Activated CD4-positive, alpha-beta T cell treated with anti-CD3 and anti-CD28 coated beads for 4 hours (primary cell): ENCODE results near the gene CTSK.
"Not testable (repeated sequence)": the region's sequence is repeated elsewhere in the genome, so short reads cannot be mapped to it uniquely, and the experiment has no call there.

Experiments used
- DNase-seq, 2 donors: peaks; one replicate each; pipeline ENCODE4 v3.0.0-alpha.2; 2020

CTSK gene

DNA sequence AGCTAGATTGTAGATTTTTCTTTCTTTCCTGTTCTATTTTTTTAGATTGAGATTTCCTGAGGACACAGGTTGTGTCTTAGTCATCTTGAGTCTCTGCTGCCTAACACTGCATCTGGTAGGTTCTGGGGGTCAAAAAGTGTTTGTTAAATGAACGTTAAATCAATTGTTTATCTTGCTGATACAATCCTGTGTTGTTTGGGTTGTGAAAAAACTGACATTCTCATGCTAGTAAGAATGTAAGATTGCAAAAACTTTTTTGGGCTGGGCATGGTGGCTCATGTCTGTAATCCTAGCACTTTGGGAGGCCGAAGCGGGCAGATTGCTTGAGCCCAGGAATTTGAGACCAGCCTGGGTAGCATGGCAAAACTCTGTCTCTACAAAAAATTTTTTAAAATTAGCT, 3.4 kb downstream of the CTSK start:
- DNase-seq: no peak

DNA sequence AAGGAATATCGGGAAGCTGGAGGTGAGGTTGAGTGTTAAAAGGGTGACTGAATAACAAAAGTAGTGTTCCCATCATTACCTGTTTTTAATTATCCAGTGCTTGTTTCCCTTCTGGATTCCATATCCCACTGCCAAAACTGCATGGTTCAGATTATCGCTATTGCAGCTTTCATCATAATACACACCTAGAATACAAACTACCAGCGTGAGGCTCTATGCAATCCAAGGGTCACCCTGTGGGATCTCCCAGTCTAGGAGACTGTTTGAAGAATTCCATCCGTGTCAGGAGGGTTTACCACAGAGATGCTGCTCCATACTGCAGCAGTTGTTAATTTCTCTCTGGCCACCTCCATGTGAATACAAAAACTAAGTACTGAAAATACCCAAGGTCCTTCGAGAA, 9.0 kb downstream of the CTSK start:
- DNase-seq: no peak

DNA sequence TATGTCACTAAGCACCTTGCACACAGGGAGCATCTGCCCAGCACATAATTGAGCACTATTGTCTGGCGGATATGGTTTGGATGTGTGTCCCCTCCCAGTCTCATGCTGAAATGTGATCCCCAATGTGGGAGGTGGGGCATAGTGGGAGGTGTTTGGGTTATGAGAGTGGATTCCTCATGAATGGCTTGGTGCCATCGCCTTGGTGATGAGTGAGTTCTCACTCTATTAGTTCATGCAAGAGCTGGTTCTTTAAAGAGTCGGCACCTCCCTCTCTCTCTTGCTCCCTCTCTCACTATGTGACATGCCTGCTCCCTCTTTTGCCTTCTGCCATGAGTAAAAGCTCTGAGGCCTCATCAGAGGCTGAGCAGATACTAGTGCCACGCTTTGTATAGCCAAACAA, 9.5 kb downstream of the CTSK start:
- no peak for DNase-seq

DNA sequence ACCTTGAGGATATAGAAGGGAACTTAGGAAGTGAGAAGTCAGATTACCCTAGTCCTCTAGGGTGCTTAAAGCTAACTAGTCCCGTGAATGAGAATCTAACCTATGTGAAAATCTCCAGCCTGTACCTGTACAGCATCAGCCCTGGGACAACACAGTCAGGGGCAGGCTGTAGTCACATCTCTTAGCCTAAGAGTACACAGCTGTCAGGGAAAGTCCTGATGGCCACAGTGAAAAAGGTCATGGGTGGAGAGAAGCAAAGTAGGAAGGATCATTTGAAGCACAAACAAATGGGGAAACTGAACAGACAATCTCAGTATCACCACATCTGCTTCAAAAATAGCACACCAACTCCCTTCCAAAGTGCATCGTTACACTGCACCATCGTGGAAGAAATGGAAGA, 11.7 kb downstream of the CTSK start:
- no peak for DNase-seq

DNA sequence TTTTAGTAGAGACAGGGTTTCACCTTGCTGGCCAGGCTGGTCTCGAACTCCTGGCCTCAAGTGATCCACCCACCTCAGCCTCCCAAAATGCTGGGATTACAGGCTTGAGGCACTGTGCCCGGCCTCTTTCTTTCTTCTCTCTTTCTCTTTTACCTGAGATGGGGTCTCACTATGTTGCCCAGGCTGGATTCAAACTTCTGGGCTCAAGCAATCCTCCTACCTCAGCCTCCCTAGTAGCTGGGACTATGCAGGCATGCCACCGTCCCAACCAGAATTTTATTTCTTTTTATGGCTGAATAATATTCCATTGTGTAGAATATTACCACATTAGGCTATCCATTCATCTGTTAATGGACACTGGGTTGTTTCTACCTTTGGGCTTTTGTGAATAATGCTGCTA, 14.3 kb downstream of the CTSK start:
- DNase-seq: not testable (repeated sequence)

DNA sequence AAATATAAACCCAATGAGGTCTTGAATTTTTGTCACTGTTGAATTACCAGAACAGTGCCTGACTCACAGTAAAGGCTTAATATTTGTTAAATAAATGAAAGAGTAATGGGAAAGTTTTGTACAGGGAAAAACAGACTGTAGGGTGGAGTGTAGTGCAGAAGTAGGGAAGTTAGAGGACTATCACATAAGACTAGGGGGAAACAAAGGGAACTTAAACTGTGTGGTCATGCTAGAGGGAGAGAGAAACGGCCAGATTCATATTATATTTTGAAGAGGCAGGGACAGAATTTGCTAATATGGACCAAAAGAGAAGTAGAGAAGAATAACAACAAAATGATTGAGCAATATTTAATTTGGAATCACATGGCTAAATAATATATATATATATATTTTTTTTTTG, 14.8 kb downstream of the CTSK start:
- no peak for DNase-seq

DNA sequence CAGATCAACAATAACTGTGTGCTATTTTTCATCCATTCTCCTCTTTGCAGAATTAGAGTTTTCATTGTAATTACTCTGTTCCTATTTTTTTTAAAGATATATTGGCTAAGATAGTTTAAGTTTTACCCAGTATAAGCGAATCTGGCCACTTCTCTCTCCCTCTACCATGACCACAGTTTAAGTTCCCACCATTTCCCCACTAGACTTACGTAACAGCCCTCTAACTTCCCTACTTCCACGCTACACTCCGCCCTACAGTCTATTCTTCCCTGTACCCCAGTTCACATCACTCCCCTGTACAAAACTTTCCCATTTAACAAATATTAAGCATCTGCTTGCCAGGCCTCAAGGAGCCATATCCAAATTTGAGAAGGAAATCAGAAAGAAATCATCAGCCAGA, 16.5 kb downstream of the CTSK start:
- no peak for DNase-seq

DNA sequence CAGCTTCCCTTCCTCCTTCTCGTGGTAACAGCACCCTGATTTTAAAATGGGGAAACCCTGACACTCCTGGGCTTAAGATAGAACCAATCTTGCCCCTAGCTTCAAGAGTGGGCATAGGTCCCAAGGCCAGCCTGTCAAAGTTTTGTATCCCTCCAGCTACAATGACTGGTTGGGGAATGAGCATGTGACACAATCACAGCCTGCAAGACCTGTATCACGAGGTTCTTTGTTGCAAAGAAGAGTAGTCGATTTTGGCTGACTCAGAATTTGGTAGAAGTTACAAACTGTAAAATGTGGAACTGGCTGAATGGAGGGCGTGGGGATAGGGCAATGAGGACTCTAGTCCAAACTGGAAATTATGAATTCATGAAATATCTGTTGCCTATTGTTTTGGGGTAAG, 18.7 kb downstream of the CTSK start:
- no peak for DNase-seq

DNA sequence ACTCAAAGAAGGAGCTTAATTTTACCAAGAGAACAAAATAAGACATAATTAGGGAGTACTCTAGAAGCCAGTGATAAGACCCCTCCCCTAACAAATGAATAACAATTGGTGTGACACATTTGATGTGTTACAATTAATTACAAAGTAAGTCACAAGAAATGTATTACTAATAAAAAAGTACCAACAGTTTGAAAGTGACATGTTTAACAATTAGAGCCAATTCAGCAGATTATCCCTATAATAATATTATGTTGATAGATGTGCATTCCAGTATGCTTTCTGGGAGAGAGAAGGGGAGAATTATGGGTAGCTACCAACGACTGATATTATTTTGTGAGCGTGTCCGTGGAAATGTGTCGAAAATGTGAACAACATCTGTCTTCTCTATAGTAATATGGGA, 19.1 kb downstream of the CTSK start:
- no peak for DNase-seq

DNA sequence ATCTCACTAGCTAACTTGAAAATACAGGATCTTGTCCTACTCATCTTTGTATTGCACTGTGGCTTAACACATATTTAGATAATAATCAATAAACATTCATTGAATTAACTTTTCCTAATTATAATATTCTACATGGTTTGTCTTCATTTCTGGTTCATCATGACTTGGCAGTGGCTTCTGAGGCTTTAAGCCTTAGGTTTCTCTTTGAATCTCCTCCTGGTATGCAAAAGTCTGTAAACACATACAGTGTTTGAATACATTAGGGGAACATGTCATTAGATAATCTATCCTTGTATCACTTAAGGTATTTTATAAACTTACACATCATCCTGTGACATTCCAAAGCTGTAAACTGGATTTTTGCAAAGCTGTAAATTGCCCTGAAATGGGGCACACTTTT, 20.6 kb downstream of the CTSK start:
- no peak for DNase-seq

DNA sequence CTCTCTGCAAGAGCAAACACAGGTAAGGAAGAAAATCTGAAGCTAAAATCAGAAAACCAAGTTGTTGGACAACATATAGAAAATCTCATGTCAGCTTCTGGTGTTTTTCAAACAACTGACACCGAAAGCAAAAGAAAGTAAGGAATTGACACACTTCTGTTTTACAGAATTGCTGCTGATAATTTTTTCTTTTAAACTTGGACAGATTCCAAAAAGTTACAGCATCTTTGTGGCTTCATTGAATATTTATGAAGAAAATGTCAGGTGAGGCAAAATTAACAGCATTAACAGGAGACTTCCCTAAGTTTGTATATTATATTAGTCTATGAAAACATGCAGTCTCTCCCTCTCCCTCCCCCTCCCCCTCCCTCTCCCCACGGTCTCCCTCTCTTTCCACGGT, 27.6 kb downstream of the CTSK start:
- no peak for DNase-seq

DNA sequence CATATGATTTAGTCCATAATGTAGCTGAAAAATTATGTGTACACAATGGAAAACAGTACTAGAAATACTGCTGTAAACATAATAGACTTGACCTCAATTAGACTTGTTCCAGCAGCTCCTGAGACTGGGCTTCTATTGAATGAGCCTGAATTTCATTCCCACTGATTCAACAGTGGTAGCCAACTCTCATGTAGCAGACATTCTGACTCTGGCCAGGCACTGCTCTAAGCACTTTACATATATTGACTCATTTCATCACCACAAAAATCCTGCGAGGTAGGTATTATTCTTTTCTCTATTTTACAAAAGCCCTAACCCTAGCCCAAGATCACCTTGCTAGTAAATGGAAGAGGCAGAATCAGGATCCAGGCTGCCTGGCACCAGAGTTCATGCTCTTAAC, 29.7 kb downstream of the CTSK start:
- no peak for DNase-seq

DNA sequence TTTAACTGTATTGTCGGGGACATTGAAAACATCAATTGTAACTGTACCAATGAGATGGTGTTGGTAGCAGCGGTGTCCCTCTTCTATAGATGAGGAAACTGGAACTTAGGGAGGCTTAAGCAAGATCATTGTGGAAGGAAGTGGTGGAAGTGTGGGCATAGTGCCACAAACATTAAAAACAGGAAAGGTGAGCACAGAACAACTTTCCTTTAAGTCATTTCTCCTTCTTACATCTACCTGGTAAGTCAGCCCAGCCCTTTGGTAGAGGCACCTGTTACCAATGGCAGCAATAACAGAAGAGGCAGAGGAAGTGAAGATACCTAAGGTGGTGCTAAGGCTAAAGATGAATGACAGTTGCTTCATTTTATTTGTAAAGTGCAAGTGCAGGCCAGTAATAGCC, 30.5 kb downstream of the CTSK start:
- no peak for DNase-seq

DNA sequence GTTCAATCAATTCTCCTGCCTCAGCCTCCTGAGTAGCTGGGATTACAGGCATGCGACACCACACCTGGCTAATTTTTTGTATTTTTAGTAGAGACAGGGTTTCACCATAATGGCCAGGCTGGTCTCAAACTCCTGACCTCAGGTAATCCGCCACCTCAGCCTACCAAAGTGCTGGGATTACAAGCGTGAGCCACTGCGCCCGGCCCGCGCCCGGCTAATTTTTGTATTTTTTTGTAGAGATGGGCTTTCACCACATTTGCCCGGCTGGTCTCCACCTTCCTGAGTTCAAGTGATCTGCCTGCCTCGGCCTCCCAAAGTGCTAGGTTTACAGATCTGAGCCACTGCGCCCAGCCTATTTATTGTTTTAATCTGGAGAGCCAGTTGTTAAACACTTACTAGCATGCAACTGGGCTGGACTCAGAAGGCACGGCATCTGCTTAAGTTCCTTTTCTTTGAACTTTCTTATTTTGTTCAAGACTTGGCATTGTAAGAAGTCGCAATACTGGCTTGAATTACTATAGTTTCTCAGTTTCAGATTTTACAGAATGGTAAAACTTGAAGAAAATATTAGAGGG, 32.0 kb downstream of the CTSK start:
- not testable (repeated sequence) for DNase-seq

DNA sequence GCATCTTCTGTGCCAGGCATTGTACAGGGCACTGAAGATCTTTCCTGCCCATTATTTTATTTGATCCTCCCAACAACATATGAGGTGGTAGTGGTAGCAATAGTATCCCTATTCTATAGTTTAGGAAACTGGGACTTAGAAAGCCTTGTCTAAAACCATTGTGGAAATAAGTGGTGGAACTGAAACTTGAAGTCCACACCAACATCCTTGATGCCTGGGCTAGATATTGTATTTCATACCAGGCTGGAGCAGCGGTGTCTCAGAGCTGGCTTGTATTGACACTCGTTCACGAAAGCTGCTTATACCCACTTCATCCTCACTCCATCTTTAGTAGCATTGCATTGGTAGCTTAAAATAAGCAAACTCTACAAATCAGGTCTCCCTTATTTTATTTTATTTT, 32.8 kb downstream of the CTSK start:
- no peak for DNase-seq

DNA sequence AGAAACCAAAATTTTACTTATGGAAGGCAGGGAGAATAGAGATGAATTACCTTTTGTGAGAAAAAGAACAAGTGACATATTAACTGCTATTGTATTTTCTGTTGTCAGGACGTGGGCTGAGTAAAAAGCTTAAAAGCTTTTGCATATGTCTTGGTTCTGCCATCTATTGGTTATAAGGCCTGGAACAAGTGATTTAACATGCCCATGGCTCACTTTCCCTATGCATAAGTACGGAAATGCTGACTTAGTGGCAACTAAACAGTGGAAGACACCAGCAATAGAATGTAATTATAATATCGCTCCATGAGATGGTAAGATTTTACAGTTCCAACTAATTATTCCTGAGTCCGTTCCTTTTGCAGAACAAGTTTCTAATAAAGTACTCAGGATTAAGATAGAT, 35.7 kb downstream of the CTSK start:
- no peak for DNase-seq

DNA sequence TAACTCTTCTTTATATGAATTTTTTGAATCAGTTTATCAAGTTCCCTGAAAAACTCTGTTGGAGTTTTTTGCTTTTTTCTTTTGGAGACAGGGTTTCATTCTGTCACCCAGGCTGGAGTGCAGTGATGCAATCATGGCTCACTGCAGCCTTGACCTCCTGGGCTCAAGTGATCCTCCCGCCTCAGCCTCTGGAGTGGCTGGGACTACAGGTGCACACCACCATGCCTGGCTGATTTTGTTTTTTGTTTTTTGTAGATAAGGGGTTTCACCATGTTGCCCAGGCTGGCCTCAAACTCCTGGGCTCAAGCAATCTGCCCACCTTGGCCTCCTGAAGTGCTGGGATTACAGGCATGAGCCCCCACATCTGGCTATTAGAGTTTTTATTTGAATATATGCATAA, 40.4 kb downstream of the CTSK start:
- not testable (repeated sequence) for DNase-seq

DNA sequence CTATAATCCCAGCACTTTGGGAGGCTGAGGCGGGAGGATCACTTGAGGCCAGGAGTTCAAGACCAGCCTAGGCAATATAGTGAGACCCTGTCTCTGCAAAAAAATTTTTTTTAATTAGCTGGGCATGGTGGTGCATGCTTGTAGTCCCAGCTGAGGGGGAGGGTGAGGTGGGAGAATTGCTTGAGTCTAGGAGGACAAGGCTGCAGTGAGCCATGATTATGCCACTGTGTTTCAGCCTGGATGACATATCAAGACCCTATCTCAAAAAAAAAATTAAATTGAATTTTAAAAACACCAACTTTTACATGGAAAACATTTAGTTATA, 42.1 kb downstream of the CTSK start:
- DNase-seq: not testable (repeated sequence)

DNA sequence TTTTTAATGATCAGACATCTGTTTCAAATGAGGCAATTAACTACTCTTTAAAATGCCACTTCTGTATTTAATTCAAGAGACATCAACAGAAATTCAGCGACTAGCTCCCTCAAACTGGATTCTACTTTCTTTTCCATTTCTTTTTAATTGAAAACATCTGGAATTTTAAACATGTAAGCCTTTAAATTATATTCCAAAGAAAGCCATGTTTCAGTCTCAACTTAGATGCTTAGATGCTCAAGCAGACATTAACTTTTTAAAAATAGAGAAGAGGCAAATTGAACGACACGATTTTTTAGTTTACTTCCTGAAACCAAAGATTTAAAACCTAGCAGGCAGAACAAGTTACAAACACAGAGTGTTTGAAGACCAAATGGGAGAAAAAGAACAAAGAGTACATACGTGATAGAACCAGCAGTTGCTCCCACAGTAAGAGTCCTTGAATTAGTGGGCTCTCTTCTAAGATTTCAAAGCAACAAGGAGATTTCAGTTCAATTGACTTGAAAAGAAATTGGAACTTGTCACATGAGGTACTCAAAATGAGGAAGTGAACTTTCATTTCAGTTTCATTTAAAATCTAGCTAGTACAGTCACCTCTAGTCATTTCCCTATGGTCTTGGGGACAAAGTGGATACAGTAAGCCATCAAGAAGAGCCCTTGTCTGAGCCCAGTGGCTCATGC, 42.6 kb downstream of the CTSK start, which contains the start of gene CTSS:
Gene CTSS (minus strand): TSS at position 483 of the 681 bp plus-strand sequence. CDS start 1,015 bp downstream, outside the sequence.
- no peak for DNase-seq

DNA sequence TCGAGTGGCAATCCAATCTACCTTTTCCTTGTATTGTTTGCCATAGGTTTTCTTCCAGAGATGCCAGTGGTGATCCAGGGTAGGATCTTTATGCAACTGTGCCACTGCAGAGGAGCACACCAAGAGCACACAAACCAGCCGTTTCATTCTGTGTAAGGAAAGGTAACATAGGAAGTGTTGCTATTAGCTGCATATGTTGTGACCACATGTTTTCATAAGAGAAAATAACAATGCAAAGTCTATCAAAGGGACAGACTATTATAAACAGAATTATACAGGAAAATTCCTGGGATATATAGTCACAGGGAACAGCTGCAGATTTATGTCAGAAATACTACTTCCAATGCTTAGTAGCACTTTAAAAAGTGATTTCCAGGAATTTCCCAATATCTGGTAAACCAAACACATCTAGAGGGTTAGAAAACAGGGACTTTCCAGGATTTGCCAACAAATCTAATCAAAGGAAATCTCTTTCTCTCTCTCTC, 43.4 kb downstream of the CTSK start:
- no peak for DNase-seq

DNA sequence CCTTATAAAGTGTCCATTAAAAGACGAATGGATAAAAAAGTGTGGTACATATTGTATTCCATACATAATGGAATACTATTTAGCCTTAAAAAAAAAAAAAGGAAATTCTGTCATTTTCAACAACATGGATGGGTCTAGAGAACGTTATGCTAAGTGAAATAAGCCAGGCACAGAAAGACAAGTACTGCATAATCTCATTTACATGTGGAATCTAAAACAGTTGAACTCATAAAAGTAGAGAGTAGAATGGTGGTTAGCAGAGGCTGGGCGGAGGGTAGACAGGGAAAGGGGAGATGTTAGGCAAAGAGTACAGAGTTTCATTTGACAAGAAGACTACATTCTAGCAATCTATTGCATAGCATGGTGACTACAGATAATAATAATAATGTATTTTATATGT, 45.0 kb downstream of the CTSK start:
- no peak for DNase-seq

DNA sequence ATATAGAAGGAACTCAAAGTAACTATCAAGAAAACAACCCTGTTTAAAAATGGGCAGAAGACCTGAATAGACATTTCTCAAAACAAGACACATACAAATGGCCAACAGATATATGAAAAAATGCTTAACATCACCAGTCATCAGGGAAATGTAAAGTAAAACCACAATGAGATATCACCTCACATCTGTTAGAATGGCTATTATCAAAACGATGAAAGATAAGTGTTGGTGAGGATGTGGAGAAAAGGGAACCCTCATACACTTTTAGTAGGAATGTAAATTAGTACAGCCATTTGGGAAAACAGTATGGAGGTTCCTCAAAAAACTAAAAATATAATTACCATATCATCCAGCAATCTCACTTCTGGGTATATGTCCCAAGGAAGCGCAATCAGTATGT, 45.5 kb downstream of the CTSK start:
- no peak for DNase-seq

DNA sequence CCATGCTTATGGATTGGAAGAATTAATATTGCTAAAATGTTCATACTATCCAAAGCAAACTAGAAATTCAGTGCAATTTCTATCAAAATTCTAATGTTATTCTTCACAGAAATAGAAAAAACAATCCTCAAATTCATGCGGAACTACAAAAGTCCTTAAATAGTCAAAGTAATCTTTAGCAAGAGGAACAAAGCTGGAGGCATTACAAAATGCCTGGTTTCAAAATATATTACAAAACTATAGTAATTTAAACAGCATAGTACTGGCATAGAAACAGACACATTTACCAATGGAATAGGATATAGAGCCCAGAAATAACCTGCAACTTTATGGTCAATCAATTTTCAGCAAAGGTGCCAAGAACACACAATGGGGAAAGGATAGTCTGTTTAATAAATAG, 46.3 kb downstream of the CTSK start:
- no peak for DNase-seq

DNA sequence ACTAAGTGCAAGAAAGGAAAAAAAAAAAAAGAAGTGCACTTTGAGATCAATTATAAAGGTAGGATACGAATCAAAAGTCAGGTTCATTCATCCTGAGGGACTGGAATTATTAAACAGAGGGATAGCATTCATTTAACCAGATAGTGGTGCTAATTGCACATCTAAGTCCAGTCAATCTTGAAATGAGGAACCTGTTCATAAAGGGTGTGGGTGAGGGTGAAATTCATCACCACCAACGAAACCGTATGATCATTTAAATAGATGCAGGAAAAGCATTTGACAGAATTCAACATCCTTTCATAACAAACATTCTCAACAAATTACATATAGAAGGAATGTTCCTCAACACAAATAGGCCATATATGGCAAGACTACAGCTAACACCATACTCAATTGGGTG, 48.0 kb downstream of the CTSK start:
- DNase-seq: no peak

DNA sequence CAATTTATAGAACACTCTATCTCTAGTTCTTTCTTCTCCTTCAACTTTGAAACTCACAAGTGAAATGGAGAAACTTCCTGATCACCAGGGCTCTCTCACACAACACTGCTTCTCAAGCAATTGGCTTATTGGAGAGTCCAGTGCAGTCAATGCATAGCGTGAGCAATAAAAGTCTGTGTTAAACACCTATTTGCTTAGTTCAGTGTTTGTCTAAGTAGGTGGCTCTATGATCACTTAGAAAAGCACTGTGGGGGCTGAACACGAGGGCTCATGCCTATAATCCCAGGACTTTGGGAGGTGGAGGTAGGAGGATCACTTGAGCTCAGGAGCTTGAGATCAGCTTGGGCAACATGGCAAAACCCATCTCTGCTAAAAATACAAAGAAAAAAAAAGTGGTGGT, 54.6 kb downstream of the CTSK start:
- DNase-seq: no peak
